Testis (tissue), 3 donors: Measurements from ENCODE around the gene TMEM252. TPM values are rescaled to one million over a fixed set of nuclear protein-coding genes. Genes with fewer than 3 reads are reported as not detected.

Experiments
- DNase-seq: peaks from one replicate; pipeline ENCODE4 v3.0.0-alpha.2; 2019
- H3K27ac ChIP-seq, 2 donors: fragments of 200-600 bp; sonication (generic); one replicate each; pipeline ENCODE4 v1.5.1; 2019
- H3K27me3 ChIP-seq: fragments of 200-600 bp; sonication (generic); one replicate; pipeline ENCODE4 v1.5.1; 2019
- H3K36me3 ChIP-seq: fragments of 200-600 bp; sonication (generic); one replicate; pipeline ENCODE4 v1.5.1; 2017; ENCODE audit warnings: low read depth; ENCODE audit errors: missing control alignments
- H3K4me1 ChIP-seq: fragments of 200-600 bp; sonication (generic); one replicate; pipeline ENCODE4 v1.5.1; 2019
- H3K4me3 ChIP-seq, 2 donors: fragments of 200-600 bp; sonication (generic); one replicate each; pipeline ENCODE4 v1.5.1; 2017 to 2019
- H3K9me3 ChIP-seq: fragments of 200-600 bp; sonication (generic); one replicate; pipeline ENCODE4 v1.5.1; 2017
- POLR2A ChIP-seq: fragments of 450-650 bp; IDR thresholded peaks from one replicate; pipeline ENCODE4 v1.6.1; 2017; ENCODE audit warnings: antibody characterized with exemption, mild to moderate bottlenecking, moderate library complexity
- WGBS, 2 donors: methylation state at CpG; one replicate each; pipeline ENCODE4 v1.1.5; 2018; 5-methylcytosine and 5-hydroxymethylcytosine counted together
- intact Hi-C: fragments of 100-400 bp; cut with DNase I; formaldehyde crosslinking; loops from one replicate; pipeline ENCODE4 v1.15.1; 2023; ENCODE audit warnings: low total_unique reads
- polyA plus RNA-seq: library from polyadenylated mRNA; stranded (reverse); fragments of 350-450 nt; fragmentation: Illumina TruSeq; extraction: RNeasy Lipid Tissue Mini Kit (QIAGEN cat#74804); gene quantifications from one replicate; pipeline ENCODE4 v1.2.3, GENCODE V29; 2014; ENCODE audit warnings: low read depth, low replicate concordance; ENCODE audit not compliant: insufficient read depth
- total RNA-seq, 2 donors: library from RNA; depleted of rRNA; stranded (reverse); fragments of >200 nt; gene quantifications; one replicate each; pipeline ENCODE4 v1.2.3, GENCODE V29; 2016
- TF ChIP-seq, protein P1 (sequence below), 3 experiments: fragments of 450-650 bp in 2 of 3; fragments of 200-600 bp in 1 of 3; sonication (generic) in 1 of 3; IDR thresholded peaks; one replicate each; pipeline ENCODE4 v1.5.1; 2016 to 2019; ENCODE audit warnings: antibody characterized with exemption in 3 of 3, mild to moderate bottlenecking in 2 of 3, moderate library complexity in 1 of 3

The TMEM252 gene
- total and polyA plus RNA-seq, 3 donors from 2014 or later: 0.26 TPM; not detected in 2

DNA sequence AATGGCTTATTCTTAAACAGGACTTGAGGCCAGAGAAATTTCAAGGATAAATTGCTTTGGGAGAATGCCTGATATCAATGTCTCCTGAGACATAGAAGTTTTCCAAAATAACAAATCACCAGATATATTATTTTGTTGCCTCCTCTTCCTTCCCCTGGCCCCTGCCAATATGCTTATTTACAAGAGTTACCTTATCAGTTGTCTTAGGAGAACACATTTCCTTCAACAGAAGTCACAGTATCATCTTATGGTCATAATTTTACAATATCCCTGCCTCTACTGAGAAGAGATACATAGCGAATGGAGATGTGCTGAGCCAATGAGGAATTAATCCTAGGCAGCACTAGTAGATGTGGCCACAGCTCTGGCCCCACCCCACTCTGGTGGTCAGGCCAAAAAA, 43.1 kb downstream of the TMEM252 start:
- Histone ChIP-seq H3K4me3 (no peak overlapping the region), H3K9me3 (no peaks in the 10 kb centered on the region), H3K27me3 (no peaks in the 10 kb centered on the region), H3K4me1 (peaks cover 3% of the 10 kb centered on the region), H3K36me3 (no peaks in the 10 kb centered on the region), H3K27ac (no peak overlapping the region)
- intact Hi-C loops: no loop called here
- TF ChIP-seq, protein P1, sequence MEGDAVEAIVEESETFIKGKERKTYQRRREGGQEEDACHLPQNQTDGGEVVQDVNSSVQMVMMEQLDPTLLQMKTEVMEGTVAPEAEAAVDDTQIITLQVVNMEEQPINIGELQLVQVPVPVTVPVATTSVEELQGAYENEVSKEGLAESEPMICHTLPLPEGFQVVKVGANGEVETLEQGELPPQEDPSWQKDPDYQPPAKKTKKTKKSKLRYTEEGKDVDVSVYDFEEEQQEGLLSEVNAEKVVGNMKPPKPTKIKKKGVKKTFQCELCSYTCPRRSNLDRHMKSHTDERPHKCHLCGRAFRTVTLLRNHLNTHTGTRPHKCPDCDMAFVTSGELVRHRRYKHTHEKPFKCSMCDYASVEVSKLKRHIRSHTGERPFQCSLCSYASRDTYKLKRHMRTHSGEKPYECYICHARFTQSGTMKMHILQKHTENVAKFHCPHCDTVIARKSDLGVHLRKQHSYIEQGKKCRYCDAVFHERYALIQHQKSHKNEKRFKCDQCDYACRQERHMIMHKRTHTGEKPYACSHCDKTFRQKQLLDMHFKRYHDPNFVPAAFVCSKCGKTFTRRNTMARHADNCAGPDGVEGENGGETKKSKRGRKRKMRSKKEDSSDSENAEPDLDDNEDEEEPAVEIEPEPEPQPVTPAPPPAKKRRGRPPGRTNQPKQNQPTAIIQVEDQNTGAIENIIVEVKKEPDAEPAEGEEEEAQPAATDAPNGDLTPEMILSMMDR (IDR thresholded peaks at IDR 0.05): no peak
- TF ChIP-seq POLR2A: no peak
- no peak for DNase-seq
- WGBS, 2 donors: 80 to 82% methylated on average over 1 of the region's 1 CpG

DNA sequence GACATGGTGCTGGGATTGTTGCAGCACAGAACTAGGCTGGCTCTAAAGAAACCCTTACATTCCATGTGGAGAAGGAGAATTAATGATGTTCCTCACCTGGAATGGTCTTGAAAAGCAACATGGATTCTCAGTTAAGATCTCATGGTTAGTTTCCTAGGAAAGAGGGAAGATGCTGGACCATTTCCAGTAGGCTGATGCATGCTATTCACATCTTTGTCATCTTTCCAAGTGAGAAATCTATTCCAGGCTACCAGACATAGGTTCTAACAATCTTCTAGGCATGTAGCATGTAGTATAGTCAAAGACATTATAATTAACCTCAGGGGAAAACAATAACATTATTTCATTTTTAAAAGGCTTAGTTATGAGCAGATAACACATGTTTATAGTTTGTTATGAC, 44.3 kb downstream of the TMEM252 start:
- no peak overlapping the region for H3K4me3 ChIP-seq
- H3K27me3 ChIP-seq: no peaks in the 10 kb centered on the region
- intact Hi-C loops: no loop called here
- peaks cover 3% of the 10 kb centered on the region for H3K4me1 ChIP-seq
- no peak overlapping the region for H3K27ac ChIP-seq
- TF ChIP-seq, protein P1 (IDR thresholded peaks at IDR 0.05): no peak
- no peak for TF ChIP-seq POLR2A
- no peaks in the 10 kb centered on the region for H3K36me3 ChIP-seq
- DNase-seq: no peak
- no peaks in the 10 kb centered on the region for H3K9me3 ChIP-seq

DNA sequence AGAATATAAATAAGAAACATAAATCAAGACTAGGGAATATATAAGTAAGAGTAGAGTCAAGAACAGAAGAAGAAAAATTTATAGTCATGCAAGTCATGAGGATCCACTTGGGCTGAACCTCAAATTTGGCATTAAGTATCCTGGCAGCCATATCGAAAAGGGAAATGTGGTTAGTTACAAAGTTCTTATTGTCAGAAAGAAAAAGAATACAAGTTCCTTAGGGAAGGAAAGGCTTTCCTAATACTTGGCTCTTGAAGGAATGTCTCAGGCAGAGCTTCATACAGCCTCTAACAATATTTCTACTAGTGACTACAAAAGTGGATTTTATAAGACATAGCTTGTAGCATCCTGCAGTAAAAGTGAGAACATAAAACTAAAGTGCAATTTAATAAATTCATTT, 45.4 kb downstream of the TMEM252 start:
- H3K27me3 ChIP-seq: no peaks in the 10 kb centered on the region
- WGBS, 2 donors: 61 to 68% methylated on average over 1 of the region's 1 CpG
- no peaks in the 10 kb centered on the region for H3K36me3 ChIP-seq
- no peak for DNase-seq
- no peaks in the 10 kb centered on the region for H3K9me3 ChIP-seq
- no peak for TF ChIP-seq POLR2A
- TF ChIP-seq, protein P1 (IDR thresholded peaks at IDR 0.05): no peak
- H3K4me1 ChIP-seq: peaks cover 3% of the 10 kb centered on the region
- intact Hi-C loops: no loop called here
- H3K27ac ChIP-seq: no peak overlapping the region
- H3K4me3 ChIP-seq: no peak overlapping the region

DNA sequence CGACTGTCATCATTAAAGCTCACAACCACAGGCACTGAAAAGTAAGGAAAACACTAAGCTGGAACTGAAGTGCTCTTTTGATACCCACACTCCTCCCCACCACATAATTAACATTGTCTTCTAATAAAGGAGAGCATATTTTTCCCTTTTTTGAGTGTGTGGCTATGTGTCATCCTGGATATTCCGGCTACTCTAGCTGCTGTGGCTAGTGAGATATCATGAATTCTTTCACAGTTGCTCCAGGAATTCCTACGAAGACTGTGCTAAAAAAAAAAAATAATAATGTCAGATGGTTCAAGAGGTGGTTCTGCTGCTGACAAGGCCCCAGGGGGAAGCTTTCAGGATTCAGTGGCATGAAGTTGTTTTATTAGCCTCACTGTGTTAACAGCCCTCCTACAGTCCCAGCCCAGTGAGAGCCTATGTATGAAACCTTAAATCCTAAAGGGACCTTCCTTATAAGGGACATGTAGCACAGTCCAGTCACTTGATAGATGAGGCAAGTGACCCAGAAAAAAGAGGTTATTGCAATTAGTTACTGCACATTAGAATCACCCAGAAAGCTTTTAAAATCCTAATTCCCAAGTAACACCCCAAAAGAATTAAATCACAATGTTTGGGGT, 46.6 kb downstream of the TMEM252 start:
- Histone ChIP-seq H3K9me3 (no peaks in the 10 kb centered on the region), H3K27me3 (no peaks in the 10 kb centered on the region), H3K4me3 (no peak overlapping the region), H3K27ac (no peak overlapping the region), H3K36me3 (no peaks in the 10 kb centered on the region), H3K4me1 (no peaks in the 10 kb centered on the region)
- TF ChIP-seq, protein P1 (IDR thresholded peaks at IDR 0.05): no peak
- no peak for TF ChIP-seq POLR2A
- intact Hi-C loops: no loop called here
- WGBS, 2 donors: 63 to 69% methylated on average over 3 of the region's 3 CpGs
- DNase-seq: no peak

DNA sequence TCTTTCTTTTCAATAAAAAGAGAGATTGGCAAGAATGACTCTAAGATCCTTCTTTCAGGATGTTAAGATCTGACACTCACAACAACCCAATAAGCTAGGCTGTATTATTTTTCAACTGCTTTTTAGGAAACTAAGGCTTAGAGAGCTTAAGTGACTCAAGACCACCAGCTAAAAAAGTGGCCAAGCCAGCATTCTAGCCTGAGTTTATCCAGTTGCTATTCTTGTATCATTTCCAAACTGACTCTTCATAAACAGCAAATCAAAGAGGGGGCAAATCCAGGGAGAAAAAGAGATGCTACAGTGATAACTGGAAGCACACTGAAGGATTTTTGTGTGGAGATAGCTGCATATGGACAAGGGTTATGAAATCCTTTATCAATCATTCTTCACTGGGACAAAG, 47.1 kb downstream of the TMEM252 start:
- Histone ChIP-seq H3K36me3 (no peaks in the 10 kb centered on the region), H3K27me3 (no peaks in the 10 kb centered on the region), H3K4me3 (no peak overlapping the region), H3K27ac (no peak overlapping the region), H3K9me3 (no peaks in the 10 kb centered on the region), H3K4me1 (no peaks in the 10 kb centered on the region)
- DNase-seq: no peak
- no peak for TF ChIP-seq POLR2A
- TF ChIP-seq, protein P1 (IDR thresholded peaks at IDR 0.05): no peak
- intact Hi-C loops: no loop called here
